Uterus (tissue), 4 donors: ENCODE measurements around the gene DAP. TPM values are rescaled to one million over a fixed set of nuclear protein-coding genes. Genes with fewer than 3 reads are reported as not detected.

Experiments used
- DNase-seq, 2 donors: peaks; one replicate each; pipeline ENCODE4 v3.0.0-alpha.2; 2019 to 2020
- H3K27ac ChIP-seq, 2 donors: fragments of 200-600 bp; sonication (generic); 1 replicate in 1 of 2; 2 replicates in 1 of 2; pipeline ENCODE4 v1.5.1; 2016 to 2018
- H3K27me3 ChIP-seq, 2 donors: fragments of 200-600 bp; sonication (generic); one replicate each; pipeline ENCODE4 v1.5.1; 2018 to 2019; ENCODE audit warnings: control low read depth in 1 of 2
- H3K36me3 ChIP-seq, 2 donors: fragments of 200-600 bp; sonication (generic); one replicate each; pipeline ENCODE4 v1.5.1; 2019; ENCODE audit warnings: control low read depth in 1 of 2
- H3K4me1 ChIP-seq, 2 donors: fragments of 200-600 bp; sonication (generic); one replicate each; pipeline ENCODE4 v1.5.1; 2018 to 2019; ENCODE audit warnings: control low read depth in 1 of 2
- H3K4me3 ChIP-seq, 2 donors: fragments of 200-600 bp; sonication (generic); 1 replicate in 1 of 2; 2 replicates in 1 of 2; pipeline ENCODE4 v1.5.1; 2018 to 2019; ENCODE audit warnings: mild to moderate bottlenecking in 1 of 2
- H3K9me3 ChIP-seq, 2 donors: fragments of 200-600 bp; sonication (generic); one replicate each; pipeline ENCODE4 v1.5.1; 2019; ENCODE audit warnings: control low read depth in 1 of 2
- POLR2A ChIP-seq, 2 donors: fragments of 450-650 bp; IDR thresholded peaks; one replicate each; pipeline ENCODE4 v1.6.1; 2016; ENCODE audit warnings: antibody characterized with exemption in 2 of 2, mild to moderate bottlenecking in 1 of 2, moderate library complexity in 1 of 2
- intact Hi-C: fragments of 100-400 bp; cut with DNase I; formaldehyde crosslinking; loops from one replicate; pipeline ENCODE4 v1.15.1; 2023; ENCODE audit warnings: low total_unique reads
- total RNA-seq, 4 donors: library from RNA; depleted of rRNA in 3 of 4; stranded (reverse); fragments of >200 nt in 3 of 4; gene quantifications; one replicate each; pipeline versions ENCODE4 v1.1.0 to v1.2.4, GENCODE V29; 2014 to 2023
- TF ChIP-seq, protein P1 (sequence below), 4 experiments: fragments of 200-600 bp in 2 of 4; fragments of 450-650 bp in 2 of 4; sonication (generic) in 2 of 4; IDR thresholded peaks; one replicate each; pipeline ENCODE4 v1.5.1; 2016 to 2019; ENCODE audit warnings: antibody characterized with exemption in 4 of 4, mild to moderate bottlenecking in 2 of 4, moderate library complexity in 1 of 4
- donor health status: DM: yes; HTN: yes; CAD: no.

DAP gene
- total RNA-seq, 4 donors from 2014 or later, result 38.2 to 83.9 (median 50.0) TPM

DNA sequence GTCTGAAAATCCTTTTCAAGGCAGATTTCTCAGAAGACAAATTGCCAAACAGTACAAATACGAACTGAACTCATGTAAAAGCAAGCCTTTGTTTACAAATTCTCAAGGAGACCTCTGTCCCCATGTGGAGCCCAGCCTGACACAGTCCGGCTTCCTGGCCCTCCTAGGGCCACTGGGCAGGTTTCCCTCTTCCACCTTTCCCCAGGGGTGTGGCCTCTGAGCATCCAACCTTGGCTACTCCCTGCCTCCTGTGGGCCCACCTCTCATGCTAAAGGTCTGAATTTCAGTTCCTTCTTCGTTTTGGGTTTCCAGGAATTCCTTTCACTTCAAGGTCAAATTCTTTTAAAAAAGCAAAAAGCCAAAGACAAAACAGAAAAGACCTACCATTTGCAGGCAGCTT, 10.1 kb downstream of the DAP start:
- H3K9me3 ChIP-seq, result no peaks in the 10 kb centered on the region
- no peaks in the 10 kb centered on the region for H3K36me3 ChIP-seq
- H3K4me3 ChIP-seq, result no peak overlapping the region
- H3K4me1 ChIP-seq, result peaks cover 0 to 2% of the 10 kb centered on the region in 2 donors
- H3K27me3 ChIP-seq, result no peaks in the 10 kb centered on the region
- TF ChIP-seq, protein P1, sequence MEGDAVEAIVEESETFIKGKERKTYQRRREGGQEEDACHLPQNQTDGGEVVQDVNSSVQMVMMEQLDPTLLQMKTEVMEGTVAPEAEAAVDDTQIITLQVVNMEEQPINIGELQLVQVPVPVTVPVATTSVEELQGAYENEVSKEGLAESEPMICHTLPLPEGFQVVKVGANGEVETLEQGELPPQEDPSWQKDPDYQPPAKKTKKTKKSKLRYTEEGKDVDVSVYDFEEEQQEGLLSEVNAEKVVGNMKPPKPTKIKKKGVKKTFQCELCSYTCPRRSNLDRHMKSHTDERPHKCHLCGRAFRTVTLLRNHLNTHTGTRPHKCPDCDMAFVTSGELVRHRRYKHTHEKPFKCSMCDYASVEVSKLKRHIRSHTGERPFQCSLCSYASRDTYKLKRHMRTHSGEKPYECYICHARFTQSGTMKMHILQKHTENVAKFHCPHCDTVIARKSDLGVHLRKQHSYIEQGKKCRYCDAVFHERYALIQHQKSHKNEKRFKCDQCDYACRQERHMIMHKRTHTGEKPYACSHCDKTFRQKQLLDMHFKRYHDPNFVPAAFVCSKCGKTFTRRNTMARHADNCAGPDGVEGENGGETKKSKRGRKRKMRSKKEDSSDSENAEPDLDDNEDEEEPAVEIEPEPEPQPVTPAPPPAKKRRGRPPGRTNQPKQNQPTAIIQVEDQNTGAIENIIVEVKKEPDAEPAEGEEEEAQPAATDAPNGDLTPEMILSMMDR (IDR thresholded peaks at IDR 0.05), result no peak
- no peak for TF ChIP-seq POLR2A (IDR thresholded peaks at IDR 0.05)
- no peak overlapping the region for H3K27ac ChIP-seq
- intact Hi-C loops, result no loop called here
- no peak for DNase-seq

DNA sequence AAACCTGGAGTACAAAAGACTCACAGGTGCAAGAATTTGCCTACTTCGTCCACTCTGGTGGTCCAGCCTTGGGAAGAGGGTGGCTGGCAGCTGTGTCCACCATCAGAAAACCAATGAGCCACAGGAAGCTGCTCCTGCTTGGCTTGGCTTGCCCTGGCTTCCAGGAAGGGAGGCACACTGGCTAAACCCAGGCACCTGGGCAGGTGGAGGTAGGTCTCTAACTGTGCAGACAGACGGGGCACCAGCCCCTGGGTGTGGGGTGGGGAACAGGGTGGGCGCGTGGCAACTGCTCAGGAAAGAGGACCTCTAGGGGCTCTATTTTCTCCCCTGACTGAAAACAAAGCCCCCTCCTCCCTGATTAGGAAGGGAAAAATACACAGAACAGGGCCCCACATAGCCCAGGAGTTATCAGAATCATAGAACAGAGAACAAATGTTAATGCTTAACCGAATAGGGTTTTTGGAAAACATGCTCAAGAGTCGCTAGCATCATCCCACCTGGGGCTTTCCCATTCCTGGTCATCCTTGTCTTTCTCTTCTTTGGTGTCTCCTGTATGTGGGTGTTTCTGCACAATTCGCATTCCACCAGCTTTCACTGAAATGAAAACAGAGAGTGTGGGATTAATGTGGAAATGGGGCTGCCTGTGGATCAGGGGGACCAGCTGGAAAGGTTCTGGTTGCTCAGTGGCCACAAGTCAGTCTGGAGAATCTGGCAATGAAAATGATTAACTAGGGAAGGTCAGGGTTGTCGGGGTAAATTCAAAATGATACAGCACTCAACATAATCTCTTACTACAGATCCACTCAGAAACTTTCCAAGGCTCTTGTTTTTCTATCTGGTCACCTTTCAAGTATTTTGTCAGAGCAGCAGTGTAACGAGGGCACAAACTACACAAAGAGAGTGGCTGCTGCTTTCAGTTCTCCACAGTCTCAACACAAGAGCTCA, 13.1 kb downstream of the DAP start:
- intact Hi-C loops, result no loop called here
- Histone ChIP-seq H3K27me3 (no peaks in the 10 kb centered on the region), H3K9me3 (no peaks in the 10 kb centered on the region), H3K36me3 (no peaks in the 10 kb centered on the region), H3K4me3 (no peak overlapping the region), H3K4me1 (no peaks in the 10 kb centered on the region), H3K27ac (no peak overlapping the region)
- DNase-seq, result no peak
- TF ChIP-seq POLR2A (IDR thresholded peaks at IDR 0.05), result no peak
- TF ChIP-seq, protein P1 (IDR thresholded peaks at IDR 0.05), result no peak

DNA sequence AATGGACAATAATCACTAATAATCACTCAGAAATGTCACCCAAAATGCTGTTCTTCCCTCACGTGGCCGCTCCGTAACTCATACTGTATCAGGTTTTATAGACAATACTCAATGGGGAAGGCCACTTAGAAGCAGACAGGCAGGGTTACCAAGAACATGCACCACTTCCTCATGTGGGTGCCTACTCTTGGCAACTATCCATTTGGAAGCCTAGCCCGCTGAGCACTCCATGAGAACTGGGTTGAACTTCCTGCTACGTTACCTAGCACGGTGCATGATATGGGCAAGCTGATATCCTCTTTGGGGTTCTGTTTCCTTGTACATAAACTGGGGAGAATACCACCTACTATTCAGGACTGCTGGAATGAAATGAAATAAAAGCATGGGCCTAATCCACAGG, 14.3 kb downstream of the DAP start:
- no peaks in the 10 kb centered on the region for H3K4me1 ChIP-seq
- no peak overlapping the region for H3K4me3 ChIP-seq
- no peaks in the 10 kb centered on the region for H3K27me3 ChIP-seq
- no peak overlapping the region for H3K27ac ChIP-seq
- DNase-seq, result no peak
- H3K36me3 ChIP-seq, result no peaks in the 10 kb centered on the region
- no peak for TF ChIP-seq POLR2A (IDR thresholded peaks at IDR 0.05)
- TF ChIP-seq, protein P1 (IDR thresholded peaks at IDR 0.05), result no peak
- intact Hi-C loops, result no loop called here
- no peaks in the 10 kb centered on the region for H3K9me3 ChIP-seq

DNA sequence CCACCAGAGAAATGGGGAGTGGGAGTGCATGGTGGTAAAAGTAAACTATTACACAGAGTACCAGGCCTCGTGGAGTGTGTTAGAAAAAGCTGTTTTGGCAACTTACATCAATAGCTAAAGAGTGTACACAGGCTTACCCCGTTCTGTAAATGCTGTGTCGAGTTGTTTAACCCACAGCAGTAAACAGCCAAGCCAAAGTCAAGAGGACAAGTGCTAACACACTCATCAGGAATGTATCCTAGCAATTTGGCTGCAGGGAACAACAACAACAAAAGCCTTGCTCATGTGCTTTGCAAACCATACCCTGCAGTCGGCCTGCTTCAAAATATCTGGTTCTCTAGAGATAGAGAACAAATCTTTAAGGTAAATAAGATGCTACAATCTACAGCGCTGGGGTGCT, 15.9 kb downstream of the DAP start:
- Histone ChIP-seq H3K4me1 (no peaks in the 10 kb centered on the region), H3K9me3 (no peaks in the 10 kb centered on the region), H3K27me3 (no peaks in the 10 kb centered on the region), H3K36me3 (no peaks in the 10 kb centered on the region), H3K4me3 (no peak overlapping the region), H3K27ac (no peak overlapping the region)
- DNase-seq, result no peak
- TF ChIP-seq, protein P1 (IDR thresholded peaks at IDR 0.05), result no peak
- TF ChIP-seq POLR2A (IDR thresholded peaks at IDR 0.05), result no peak
- intact Hi-C loops, result no loop called here

DNA sequence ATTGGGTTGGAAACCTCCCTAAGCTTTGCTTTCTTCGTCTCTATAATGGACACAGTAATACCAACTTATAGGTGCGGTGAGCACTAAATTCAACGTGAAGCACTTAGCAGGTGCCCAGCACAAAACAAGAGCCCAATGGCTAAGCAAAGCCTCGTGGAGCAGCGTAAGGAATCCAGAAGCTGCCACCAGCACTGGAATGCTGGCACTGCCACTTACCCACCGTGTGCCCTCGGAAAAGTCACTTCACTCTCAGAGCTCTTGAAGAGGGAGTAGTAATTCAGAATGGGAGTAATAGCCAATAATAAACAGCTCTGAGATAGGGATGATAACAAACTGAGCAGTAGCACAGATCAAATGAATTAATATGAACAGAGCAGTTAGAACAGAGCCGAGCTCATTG, 16.4 kb downstream of the DAP start:
- Histone ChIP-seq H3K4me1 (no peaks in the 10 kb centered on the region), H3K27ac (no peak overlapping the region), H3K4me3 (no peak overlapping the region), H3K9me3 (no peaks in the 10 kb centered on the region), H3K36me3 (no peaks in the 10 kb centered on the region), H3K27me3 (no peaks in the 10 kb centered on the region)
- no peak for DNase-seq
- TF ChIP-seq, protein P1 (IDR thresholded peaks at IDR 0.05), result no peak
- TF ChIP-seq POLR2A (IDR thresholded peaks at IDR 0.05), result no peak
- intact Hi-C loops, result no loop called here
